Stimulated activated CD4-positive, alpha-beta T cell treated with anti-CD3 and anti-CD28 coated beads, Interleukin-1b, Interleukin-23, amount 100 ng/mL, for 24 hours (primary cell): Measurements from ENCODE around the gene LMF1.
"Not testable (repeated sequence)": the region's sequence is repeated elsewhere in the genome, so short reads cannot be mapped to it uniquely, and the experiment has no call there.

Source experiments
- DNase-seq, 4 experiments: peaks; one replicate each; pipeline ENCODE4 v3.0.0-alpha.2; 2020; ENCODE audit warnings: low read depth in 4 of 4, low spot score in 1 of 4

Gene LMF1

DNA sequence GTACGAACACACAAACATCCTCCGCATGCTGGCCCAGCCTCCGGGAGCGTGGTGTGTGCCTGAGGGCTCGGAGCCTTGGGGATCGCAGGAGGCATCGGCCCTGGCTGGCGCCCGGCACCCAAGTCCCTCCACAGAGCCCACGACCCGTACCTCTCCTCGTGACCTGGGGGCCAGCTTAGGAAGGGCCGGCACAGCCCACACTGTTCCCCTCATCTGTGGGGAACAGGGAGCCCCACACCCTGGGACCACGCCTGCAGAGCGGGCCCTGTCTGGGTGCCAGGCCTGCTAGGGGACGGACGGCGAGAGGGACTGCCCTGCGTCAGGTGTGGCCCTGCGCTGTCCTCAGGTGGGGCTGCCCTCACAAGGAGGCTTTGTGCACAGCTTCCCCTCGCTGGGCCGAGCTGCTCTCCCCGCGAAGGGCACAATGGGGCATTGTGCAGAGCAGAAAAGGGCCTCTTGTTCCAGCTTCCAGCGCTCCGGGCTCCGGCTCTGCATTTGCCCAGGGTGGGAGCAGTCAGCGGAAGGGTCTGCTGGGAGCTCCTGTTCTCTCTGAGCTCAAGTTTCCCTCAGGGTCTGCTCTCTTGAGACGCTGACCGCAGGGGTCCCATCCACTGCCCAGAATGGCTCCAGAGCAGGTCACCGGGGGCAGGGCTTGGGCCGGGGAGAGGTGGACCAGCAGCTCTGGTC, 1.7 kb upstream of the LMF1 start:
- no peak for DNase-seq

DNA sequence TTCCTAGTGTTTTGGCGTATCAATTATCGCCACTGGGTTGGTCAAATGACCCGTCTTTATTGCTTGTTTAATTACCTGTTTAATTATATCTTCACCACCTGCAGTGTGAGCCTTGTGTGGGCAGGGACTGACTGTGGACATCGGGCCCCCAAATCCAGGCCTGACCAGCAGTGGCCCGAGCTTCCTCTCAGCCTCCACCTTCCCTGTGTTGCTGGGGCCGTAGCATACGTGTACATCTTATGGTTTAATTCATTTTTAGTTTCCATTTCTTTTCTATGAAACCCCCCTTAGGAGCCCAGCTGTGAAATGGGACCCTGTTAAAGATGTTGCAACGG, 1.2 kb upstream of the LMF1 start:
- no peak for DNase-seq

DNA sequence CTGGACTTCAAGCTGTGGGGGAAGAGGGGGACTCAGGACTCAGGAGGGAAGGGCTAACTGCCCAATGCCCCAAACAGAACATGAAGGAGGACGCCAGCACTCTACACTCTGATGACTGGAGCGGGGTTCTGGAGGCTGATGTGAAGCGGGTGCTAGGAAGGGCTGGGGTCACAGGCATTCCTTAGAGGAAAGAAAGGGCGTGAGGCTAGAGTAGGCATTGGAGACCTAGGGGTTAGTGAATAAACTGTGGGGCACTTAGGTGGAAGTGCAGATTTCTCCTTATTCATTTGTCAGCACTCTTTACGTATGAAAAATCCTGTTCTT, 760 bp upstream of the LMF1 start:
- DNase-seq, result no peak

DNA sequence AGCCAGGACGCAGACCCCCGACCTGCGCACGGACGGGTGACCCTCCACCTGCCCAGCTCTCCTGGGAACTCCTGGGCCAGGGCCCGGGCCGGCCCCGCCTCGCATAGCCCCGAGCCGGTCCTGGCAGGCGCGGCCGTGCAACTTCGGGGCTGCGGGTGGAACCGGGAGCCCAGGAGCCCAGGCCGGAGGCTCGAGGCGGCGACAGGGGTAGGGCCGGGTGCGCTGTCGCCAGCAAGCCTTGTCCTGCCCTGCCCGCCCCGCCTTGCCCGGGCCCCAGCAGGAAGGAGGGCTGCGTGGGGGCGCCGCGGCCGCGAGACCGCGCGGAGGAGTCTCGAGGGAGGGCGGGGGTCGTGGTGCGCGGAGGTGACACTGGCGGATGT, 408 bp downstream of the LMF1 start:
- peak in 1 of 4 experiments; percentile 11 for DNase-seq

DNA sequence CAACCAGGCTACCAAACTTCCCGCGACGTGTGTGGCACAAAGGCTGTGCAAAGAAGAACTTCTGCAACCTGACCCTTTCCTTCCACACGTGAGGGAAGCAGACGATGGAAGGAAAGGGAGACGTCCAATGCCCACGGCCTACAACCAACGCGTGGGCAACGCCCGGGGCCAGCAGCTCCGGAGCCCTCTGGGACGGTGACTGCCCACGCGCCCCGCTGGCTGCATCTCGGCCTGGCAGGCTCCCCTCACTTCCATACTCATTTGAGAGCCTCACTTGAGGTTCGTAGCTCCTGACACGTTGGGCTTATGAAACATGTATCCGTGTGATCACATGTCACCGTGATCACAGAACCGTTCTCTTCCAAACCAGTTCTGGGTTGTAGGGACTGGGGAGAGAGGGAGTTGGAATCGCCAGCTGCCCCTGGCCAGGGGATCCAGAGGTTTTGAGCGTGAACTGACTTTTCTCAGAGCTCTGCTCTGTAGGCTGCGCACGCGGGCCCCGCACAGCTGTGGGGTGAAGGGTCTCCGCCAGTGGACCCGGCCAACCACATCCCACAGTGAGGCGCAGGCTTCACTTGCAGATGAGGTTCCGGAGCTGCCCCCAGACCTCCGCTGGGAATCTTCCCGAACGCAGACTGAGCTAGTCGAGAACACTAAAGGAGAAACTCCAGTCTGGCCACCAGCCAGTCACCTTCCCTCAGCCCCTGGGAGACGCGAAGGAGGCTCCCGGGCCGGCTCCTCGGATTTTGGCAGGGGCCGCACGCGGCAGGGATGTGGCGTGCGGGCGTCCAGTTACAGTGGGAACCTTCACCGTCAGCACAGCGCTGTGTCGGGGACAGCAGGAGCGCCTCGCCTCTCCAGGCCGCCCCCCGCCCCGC, 1.0 kb downstream of the LMF1 start:
- no peak for DNase-seq

DNA sequence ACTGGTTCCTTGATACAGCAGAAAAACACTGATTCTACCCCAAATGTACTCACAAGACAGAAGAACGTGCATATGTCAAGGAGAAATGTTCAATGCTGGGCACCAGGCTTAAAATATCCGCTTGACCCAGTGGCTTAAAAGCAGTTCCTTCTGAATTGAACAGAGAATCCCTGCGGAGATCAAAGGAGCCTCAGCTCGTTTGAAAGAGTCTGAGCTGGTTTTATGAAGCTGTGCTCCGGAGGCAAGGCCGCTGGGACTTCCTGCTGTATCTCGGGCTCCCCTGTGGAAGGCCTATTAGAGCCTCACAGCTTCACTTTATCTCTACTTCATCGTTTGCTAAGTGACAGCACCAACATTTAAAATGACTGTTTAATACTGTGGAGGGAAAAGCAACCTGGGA, 2.2 kb downstream of the LMF1 start:
- no peak for DNase-seq

DNA sequence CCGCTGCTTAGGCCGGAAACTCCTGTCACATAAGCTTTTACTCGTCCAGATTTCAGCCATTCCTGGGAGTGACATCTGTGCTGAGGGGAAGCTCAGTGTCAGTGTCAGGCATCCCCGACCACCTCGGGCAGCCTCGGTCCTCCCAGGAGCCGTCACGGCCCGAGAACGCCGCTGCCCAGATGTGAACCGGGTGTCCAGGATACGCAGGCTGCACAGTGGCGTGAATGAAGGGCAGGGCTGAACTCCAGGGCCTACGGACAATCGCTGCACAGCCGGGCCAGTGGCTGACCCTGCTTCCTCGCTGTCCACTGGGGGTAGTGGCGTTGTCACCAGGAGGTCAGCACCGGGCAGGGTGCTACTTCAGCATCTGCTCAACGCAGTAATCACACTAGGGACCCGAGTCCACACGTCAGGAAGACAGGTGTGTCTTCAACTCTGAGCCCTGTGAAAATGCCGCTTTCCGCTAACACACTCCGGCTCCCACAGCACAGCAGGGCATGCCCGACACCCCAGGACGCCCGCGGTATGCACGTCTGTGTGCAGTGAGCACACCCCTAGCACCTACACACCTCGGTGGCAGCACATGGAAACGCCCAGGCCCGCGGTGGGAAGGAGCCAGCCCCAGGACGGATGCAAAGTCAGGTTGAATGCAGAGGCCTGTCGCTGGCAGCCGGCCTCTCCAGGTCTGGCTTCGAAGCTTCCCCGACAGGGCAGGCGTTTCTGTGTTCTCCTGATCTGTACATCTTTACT, 3.1 kb downstream of the LMF1 start:
- DNase-seq, result no peak

DNA sequence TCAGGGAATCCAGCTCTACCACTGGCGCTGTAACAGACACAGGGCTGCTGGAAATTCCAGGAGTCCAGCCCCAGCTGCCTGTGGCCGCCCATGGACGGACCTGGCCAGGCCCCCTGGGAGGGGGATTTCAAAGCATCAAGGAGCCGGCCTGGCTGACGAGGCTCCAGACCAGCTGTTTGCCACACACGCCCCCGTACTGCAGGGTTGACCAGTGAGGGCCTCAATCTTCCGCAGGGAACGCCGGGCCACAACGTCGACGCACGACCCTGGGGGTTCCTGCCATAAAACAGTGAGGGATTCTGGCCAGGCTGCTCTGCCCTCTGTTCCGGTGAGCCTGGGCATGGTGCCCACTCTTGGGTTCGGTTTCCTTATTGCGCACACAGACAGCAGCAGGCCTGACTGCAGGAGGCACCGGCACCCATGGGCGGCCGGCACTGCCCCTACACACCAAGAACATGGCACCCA, 3.7 kb downstream of the LMF1 start:
- no peak for DNase-seq

DNA sequence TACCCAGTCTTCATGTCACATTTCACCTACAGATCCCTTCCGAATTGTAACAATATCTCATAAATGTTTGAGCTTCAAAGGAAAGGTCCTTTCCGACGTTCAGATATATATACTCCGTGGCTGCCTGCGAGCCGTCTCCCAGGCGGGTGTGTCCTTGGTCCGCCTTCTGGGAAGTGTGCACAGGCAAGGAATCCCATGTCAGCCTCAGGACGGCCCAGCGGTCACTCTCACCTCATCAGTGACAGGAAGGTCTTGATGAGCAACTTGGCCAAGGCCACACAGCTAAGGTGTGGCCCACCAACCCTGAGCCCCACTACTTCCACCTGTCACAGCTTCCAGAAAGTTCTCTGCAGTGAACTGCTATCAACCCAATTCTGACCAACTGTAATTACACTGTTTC, 4.3 kb downstream of the LMF1 start:
- no peak for DNase-seq

DNA sequence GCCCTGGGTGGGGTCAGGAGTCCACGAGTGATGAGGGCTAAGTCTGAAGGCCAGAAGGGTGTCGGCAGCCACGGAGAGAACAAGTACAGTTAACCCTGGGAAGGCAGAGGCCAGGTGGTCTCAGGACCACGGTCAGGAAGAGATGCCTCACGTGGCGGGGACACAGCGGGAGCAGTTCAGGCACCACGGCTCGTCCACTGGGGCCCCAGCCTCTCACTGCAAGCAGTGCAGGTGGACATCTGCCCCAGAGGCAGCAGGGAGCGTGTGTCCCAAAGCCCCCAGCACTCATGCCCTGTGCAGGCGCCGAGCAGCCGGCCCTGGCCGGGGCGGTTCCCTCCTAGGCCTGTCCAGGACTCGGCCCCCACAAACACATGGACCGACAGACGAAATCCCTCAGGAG, 4.7 kb downstream of the LMF1 start:
- no peak for DNase-seq

DNA sequence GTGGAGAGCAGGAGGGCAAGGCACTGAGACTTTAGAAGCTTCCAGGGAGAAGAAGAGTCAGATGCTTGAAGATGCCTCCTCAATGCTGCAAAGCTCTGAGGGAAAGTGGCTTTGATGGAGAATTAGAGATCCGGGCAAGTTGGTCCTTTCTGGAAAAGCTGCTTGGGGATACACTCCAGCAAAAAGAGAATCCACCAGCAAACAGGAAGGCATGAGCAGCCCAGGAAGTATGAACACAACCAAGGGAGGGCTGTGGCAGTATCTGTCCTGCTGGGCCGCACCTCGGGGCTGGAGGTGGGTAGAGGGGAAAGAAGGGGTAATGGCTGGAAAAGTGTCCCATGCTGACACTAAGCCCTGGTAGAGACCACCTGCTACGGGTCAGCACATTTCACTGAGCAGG, 5.3 kb downstream of the LMF1 start:
- no peak for DNase-seq

DNA sequence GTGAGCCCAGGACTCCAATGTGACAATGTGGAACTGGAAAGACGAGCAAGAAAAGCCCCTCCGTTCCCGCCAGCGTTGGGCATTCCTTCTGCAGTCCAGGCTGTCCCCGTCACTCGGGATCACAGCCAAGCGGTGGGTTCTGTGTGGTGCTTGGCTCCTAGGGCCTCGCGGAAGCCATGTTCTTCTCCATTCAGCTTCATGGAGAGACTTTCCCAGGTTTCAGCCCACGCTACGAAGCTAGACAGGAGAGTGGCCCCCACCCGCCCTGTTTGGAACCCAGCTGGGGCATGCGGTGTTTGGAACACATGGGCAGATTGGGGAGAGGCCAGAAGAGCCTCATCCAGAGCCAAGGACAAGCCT, 5.8 kb downstream of the LMF1 start:
- DNase-seq, result no peak

DNA sequence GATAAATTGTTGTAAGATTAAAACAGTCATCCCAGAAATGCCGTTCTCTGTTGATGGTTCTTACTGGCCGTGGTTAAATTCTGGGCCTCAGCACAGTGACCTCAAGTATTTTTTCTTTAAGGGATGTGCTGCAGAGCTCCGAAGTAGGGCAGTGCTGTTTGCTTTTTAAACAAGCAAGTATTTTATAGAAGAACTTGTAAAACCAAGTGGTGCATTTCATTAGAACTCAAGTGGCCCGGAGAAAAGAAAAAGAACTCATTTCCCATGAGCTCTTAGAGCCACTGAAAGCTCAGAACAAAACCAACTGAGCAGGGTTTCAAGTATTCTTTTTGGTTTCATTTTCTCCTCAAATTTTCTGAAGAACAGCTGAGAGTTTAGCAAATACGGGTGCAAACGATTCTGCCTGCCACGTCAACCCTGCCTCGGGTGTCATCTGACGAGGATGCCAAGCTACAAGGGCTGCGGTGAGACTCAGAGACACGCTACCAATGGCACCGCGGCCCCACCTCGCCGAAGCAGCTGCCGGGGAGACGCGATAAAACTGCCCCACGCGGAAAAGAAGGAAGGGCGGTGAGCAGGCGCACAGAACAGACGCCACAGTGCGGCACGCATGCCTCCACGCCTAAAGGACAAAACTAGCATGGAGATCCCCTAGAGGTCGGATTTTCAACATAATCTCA, 6.3 kb downstream of the LMF1 start:
- DNase-seq, result peak in 3 of 4 experiments; percentile 42 to 60 (median 57)

DNA sequence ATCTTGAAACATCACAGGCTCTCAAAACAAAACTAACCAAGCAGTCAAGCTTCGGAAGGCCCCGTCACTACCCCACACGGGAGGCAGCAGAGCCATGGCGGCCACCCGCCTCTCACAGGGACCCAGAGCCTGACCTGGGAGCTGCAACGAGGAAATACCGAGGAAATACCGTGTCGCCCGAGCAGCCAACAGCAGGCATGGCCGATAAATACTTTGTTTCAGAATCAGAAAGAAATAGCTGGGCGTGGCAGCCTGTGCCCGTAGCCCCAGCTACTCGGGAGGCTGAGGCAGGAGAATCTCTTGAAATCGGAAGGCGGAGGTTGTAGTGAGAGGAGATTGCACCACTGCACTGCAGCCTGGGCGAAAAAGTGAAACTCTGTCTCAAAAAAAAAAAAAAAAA, 6.9 kb downstream of the LMF1 start:
- DNase-seq, result no peak

DNA sequence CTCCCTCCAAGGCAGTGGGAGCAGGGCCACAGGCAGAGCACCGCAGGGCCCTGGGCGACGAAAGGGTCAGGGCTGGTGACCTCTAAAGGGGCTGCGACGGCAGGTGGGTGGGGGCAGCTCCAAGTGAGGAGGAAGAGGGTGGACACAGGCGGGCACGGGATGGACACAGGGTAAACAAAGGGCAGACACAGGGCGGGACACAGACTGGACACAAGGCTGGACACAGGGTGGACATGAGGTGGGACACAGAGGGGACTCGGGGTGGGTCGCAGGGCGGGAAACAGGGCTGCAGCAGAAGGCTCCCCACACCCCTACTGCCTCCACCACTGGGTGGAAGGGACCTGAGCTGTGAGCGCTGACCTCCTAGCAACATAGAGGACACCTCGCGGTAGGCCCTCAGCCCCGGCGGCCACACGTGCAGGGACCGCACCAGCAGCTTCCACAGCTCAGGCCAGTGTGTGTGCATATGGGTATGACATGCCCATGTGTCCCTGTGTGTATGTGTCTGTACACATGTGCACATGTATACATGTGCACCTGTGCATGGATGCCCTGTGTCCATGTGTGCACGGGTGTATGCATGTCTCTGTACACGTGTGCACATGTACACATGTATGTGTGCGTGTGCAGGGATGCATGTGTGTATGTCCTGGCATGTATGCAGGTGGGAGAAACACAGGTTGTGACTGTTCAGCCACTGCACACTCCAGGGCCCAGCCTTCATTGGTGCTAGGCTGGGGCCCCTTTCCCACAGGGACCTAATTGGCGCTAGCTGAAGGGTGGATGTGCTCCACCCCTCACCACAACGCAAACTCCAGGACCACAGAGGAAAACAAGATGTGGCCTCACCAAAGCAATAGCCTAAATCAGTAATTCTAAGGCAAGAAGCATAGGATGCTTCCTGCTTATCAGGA, 7.6 kb downstream of the LMF1 start:
- no peak for DNase-seq

DNA sequence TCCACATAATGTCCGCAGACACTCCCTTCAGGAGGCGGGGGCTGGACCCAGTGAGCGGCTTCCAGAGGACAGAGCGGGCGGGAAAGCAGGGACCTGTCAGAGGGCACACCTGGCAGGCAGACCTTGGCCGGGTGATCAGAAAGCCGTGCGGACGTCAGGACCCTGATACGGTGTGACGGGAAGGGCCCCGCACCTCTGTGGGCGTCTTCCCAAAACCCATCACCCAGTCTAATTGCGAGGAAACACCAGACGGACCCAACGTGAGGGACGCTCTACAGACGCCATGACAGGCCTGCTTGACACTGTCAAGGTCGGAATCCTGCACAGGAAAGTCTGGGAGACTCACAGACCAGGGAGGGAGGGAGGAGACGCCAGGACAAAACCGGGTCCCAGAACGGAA, 8.4 kb downstream of the LMF1 start:
- no peak for DNase-seq

DNA sequence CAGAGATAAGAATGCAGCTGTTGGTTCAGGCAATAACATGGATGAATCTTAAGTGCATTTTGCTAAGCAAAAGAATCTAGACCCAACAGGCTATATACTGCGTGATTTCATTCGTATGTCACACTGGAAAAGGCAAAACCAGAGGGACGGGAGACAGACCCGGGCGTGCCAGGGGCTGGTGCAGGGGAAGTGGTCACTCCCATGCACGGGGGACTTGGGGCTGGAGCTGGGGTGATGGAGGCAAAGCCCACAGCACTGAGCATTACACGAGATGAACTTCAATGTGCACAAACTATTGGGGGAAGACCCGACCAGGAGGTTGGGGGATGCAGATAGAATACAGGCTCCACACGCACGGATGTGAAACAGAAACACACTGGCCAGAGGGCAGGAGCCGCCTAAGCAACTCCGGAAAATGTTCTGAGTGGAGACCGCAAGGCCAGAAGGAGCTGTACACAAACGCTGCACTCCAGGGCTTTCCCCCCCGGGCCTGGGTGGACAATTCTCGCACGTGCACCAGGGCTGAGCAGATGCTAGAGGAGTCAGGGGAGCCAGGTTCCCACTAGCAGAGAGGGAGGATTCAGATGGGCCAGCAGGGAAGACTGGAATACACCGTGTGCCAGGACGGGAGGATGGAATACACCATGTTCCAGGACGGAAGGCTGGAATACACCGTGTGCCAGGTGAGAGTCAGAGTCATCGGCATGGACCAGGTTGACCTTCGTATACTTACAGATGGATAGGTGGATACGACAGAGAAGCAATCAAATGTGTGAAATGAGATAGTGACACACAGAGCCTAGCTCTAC, 11.3 kb downstream of the LMF1 start:
- no peak for DNase-seq

DNA sequence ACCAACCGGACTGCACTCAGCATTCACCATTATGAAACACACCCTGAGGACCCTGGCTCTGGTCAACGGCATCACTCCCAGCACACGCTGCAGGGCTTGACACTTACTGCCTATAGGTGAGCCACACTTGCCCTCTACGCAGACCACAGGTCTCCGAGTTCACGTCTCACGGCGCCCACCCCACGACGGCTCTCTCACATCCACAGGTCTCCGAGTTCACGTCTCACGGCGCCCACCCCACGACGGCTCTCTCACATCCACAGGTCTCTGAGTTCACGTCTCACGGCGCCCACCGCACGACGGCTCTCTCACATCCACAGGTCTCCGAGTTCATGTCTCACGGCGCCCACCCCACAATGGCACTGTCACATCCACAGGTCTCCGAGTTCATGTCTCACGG, 15.0 kb downstream of the LMF1 start:
- DNase-seq, result not testable (repeated sequence)

DNA sequence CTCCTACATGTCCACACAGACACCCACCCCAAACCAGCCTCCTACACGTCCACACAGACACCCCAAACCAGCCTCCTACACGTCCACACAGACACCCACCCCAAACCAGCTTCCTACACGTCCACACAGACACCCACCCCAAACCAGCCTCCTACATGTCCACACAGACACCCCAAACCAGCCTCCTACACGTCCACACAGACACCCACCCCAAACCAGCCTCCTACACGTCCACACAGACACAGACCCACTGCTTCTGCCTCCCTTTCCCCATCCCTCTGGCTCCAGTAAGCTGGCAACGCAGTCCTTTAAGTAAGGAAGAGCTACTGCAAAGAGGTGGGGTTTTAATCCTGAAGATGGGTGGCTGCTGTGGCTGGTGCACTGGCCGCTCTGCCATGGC, 17.0 kb downstream of the LMF1 start:
- not testable (repeated sequence) for DNase-seq

DNA sequence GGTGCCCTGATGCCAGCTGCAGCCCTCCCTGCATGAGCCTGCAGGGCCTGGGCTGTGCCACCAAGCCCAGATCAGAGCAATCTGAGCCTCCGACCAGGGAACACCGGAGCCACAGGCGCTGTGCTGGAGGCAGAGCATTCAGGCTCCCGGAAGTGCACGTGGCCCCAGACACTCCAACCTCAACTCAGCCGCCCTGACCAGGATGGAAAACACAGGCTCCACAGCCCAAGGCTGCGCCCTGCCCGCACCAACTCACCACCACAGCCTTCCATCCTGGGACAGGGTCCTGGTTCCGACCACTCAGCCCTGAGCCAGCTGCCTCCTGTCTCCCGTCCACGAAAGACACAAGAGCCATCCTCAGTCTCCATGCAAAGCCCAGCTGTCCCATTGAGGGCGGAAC, 18.5 kb downstream of the LMF1 start:
- DNase-seq, result no peak
